IMR-90 (cell line): ENCODE measurements around the gene ALCAM. TPM values are rescaled to one million over a fixed set of nuclear protein-coding genes. Genes with fewer than 3 reads are reported as not detected.

Experiments used
- ATAC-seq: fragments of 200-7000 bp; cut with Tn5 transposase; 2 replicates; pipeline ENCODE4 v1.9.1; 2020; ENCODE audit warnings: low read depth, mild to moderate bottlenecking, moderate library complexity
- BruUV-seq: library from RNA; stranded (reverse); fragments of 400-500 nt; replicated peaks from 2 replicates; lab custom pipeline; 2021; lab: Mats Ljungman, UMichigan
- CTCF ChIA-PET: fragments of 300-600 bp; formaldehyde crosslinking; extraction: SDS; loops from one replicate; lab custom pipeline; 2021; ENCODE audit warnings: antibody characterized with exemption; lab: Yijun Ruan, JAX
- POLR2A ChIA-PET: fragments of 300-600 bp; sonication (Branson Sonifier 250); formaldehyde crosslinking; loops from one replicate; lab custom pipeline; 2022; ENCODE audit warnings: antibody characterized with exemption; ENCODE audit not compliant: unreplicated experiment; lab: Charles Lee
- DNase-seq: peaks from one replicate; pipeline ENCODE4 v3.0.0; 2013
- H2AFZ ChIP-seq: replicated peaks from 2 replicates; pipeline ENCODE3; 2013; ENCODE audit warnings: low read length, mild to moderate bottlenecking; ENCODE audit not compliant: poor library complexity
- H2AK5ac ChIP-seq: 2 replicates; pipeline ENCODE4 v1.6.1; 2013; ENCODE audit warnings: low read depth, low read length, inconsistent platforms
- H2AK9ac ChIP-seq: replicated peaks from 2 replicates; pipeline ENCODE3; 2013; ENCODE audit warnings: mild to moderate bottlenecking, low read depth, low read length, moderate library complexity; ENCODE audit not compliant: poor library complexity
- H2BK120ac ChIP-seq: 2 replicates; pipeline ENCODE4 v1.6.1; 2013; ENCODE audit warnings: low read depth, low read length, inconsistent platforms
- H2BK15ac ChIP-seq: 3 replicates; pipeline ENCODE4 v1.6.1; 2013; ENCODE audit warnings: low read depth, low read length, inconsistent platforms
- H2BK20ac ChIP-seq: 2 replicates; pipeline ENCODE4 v1.6.1; 2013; ENCODE audit warnings: low read depth, mild to moderate bottlenecking, inconsistent platforms, low read length, moderate library complexity
- H2BK5ac ChIP-seq: 2 replicates; pipeline ENCODE4 v1.6.1; 2013; ENCODE audit warnings: mild to moderate bottlenecking, low read depth, low read length, inconsistent platforms; ENCODE audit not compliant: poor library complexity, severe bottlenecking
- H3K14ac ChIP-seq: replicated peaks from 2 replicates; pipeline ENCODE4 v1.6.1; 2013; ENCODE audit warnings: low read depth, low read length, inconsistent platforms
- H3K18ac ChIP-seq: 2 replicates; pipeline ENCODE4 v1.6.1; 2013; ENCODE audit warnings: low read depth, low read length, control low read depth
- H3K23ac ChIP-seq: 2 replicates; pipeline ENCODE4 v1.6.1; 2013; ENCODE audit warnings: low read depth, low read length, inconsistent platforms
- H3K27ac ChIP-seq: 2 replicates; pipeline ENCODE4 v1.5.1; 2013; ENCODE audit warnings: mild to moderate bottlenecking, control low read depth, low read length; ENCODE audit not compliant: insufficient read depth
- H3K27me3 ChIP-seq: 2 replicates; pipeline ENCODE4 v1.6.1; 2013; ENCODE audit warnings: low read length; ENCODE audit not compliant: control insufficient read depth, insufficient read depth
- H3K36me3 ChIP-seq: 2 replicates; pipeline ENCODE4 v1.6.1; 2013; ENCODE audit warnings: low read length, mixed read lengths; ENCODE audit not compliant: control insufficient read depth, insufficient read depth
- H3K4ac ChIP-seq: 2 replicates; pipeline ENCODE4 v1.6.1; 2013; ENCODE audit warnings: low read depth, low read length, inconsistent platforms
- H3K4me1 ChIP-seq: 2 replicates; pipeline ENCODE4 v1.6.1; 2013; ENCODE audit warnings: low read length, mixed read lengths; ENCODE audit not compliant: control insufficient read depth, insufficient read depth
- H3K4me2 ChIP-seq: 2 replicates; pipeline ENCODE4 v1.6.1; 2013; ENCODE audit warnings: low read depth, mild to moderate bottlenecking, control low read depth, low read length, moderate library complexity
- H3K4me3 ChIP-seq: 2 replicates; pipeline ENCODE4 v1.5.1; 2013; ENCODE audit warnings: low read depth, mild to moderate bottlenecking, control low read depth, low read length, moderate library complexity; ENCODE audit not compliant: insufficient read depth
- H3K56ac ChIP-seq: 2 replicates; pipeline ENCODE4 v1.6.1; 2013; ENCODE audit warnings: low read length, inconsistent platforms; ENCODE audit not compliant: insufficient read depth; ENCODE audit errors: extremely low read depth
- H3K79me1 ChIP-seq, 2 experiments: 2 replicates each; pipeline ENCODE4 v1.6.1; 2013; ENCODE audit warnings: low read length in 2 of 2, inconsistent platforms in 1 of 2, low read depth in 1 of 2
- H3K9ac ChIP-seq: 2 replicates; pipeline ENCODE4 v1.6.1; 2013; ENCODE audit warnings: low read depth, low read length, control low read depth
- H3K9me1 ChIP-seq: 2 replicates; pipeline ENCODE4 v1.6.1; 2013; ENCODE audit warnings: low read length, inconsistent platforms; ENCODE audit not compliant: insufficient read depth
- H3K9me3 ChIP-seq: 2 replicates; pipeline ENCODE4 v1.6.1; 2013; ENCODE audit warnings: low read length; ENCODE audit not compliant: control insufficient read depth, insufficient read depth
- H4K20me1 ChIP-seq: 2 replicates; pipeline ENCODE4 v1.6.1; 2013; ENCODE audit warnings: low read length, inconsistent platforms; ENCODE audit not compliant: insufficient read depth
- H4K5ac ChIP-seq: 2 replicates; pipeline ENCODE4 v1.6.1; 2013; ENCODE audit warnings: mild to moderate bottlenecking, low read depth, low read length, control low read depth
- H4K8ac ChIP-seq, 2 experiments: 2 replicates each; pipeline ENCODE4 v1.6.1; 2013; ENCODE audit warnings: low read depth in 2 of 2, low read length in 2 of 2, control low read depth in 1 of 2, inconsistent platforms in 1 of 2
- H4K91ac ChIP-seq: 2 replicates; pipeline ENCODE4 v1.6.1; 2013; ENCODE audit warnings: low read depth, low read length, inconsistent platforms; ENCODE audit not compliant: insufficient read depth
- BHLHE40 ChIP-seq: fragments of 150-350 bp; IDR thresholded peaks from 2 replicates; pipeline ENCODE4 v1.6.1; 2016; ENCODE audit warnings: mild to moderate bottlenecking, low read depth, low read length
- CEBPB ChIP-seq: IDR thresholded peaks from 2 replicates; pipeline ENCODE4 v1.6.1; 2012; ENCODE audit warnings: low read depth, low read length, improper control_type of control experiment
- CHD1 ChIP-seq: IDR thresholded peaks from 2 replicates; pipeline ENCODE4 v1.6.1; 2012; ENCODE audit warnings: low read depth, low read length, improper control_type of control experiment
- FOS ChIP-seq: fragments of 150-350 bp; IDR thresholded peaks from 2 replicates; pipeline ENCODE4 v1.6.1; 2016; ENCODE audit warnings: low read depth, low read length
- MAFK ChIP-seq: IDR thresholded peaks from 2 replicates; pipeline ENCODE4 v1.6.1; 2012; ENCODE audit warnings: low read depth, low read length, improper control_type of control experiment
- MAZ ChIP-seq: IDR thresholded peaks from 2 replicates; pipeline ENCODE4 v1.6.1; 2012; ENCODE audit warnings: low read depth, mild to moderate bottlenecking, low read length, improper control_type of control experiment, moderate library complexity, borderline replicate concordance
- MXI1 ChIP-seq: IDR thresholded peaks from 2 replicates; pipeline ENCODE4 v1.6.1; 2012; ENCODE audit warnings: low read depth, mild to moderate bottlenecking, low read length, moderate library complexity, borderline replicate concordance
- NFE2L2 ChIP-seq: fragments of 150-350 bp; IDR thresholded peaks from 2 replicates; pipeline ENCODE4 v1.6.1; 2016; ENCODE audit warnings: low read depth, mild to moderate bottlenecking, low read length
- POLR2A ChIP-seq: IDR thresholded peaks from 2 replicates; pipeline ENCODE4 v1.6.1; 2012; ENCODE audit warnings: mild to moderate bottlenecking, low read depth, low read length
- RAD21 ChIP-seq: IDR thresholded peaks from 2 replicates; pipeline ENCODE4 v1.6.1; 2012; ENCODE audit warnings: low read length, improper control_type of control experiment
- RCOR1 ChIP-seq: IDR thresholded peaks from 2 replicates; pipeline ENCODE4 v1.6.1; 2012; ENCODE audit warnings: mild to moderate bottlenecking, low read length, improper control_type of control experiment; ENCODE audit not compliant: insufficient replicate concordance
- RFX5 ChIP-seq: IDR thresholded peaks from 2 replicates; pipeline ENCODE4 v1.8.0; 2012; ENCODE audit warnings: low read depth, mild to moderate bottlenecking, low read length, moderate library complexity
- SMC3 ChIP-seq: fragments of 150-350 bp; IDR thresholded peaks from 2 replicates; pipeline ENCODE4 v1.6.1; 2016; ENCODE audit warnings: low read depth, mild to moderate bottlenecking, antibody characterized with exemption, low read length, moderate library complexity
- WGBS, 2 experiments: methylation state at CpG; one replicate each; pipeline versions ENCODE4 v1.1.5 to v1.1.7; 2013; ENCODE audit warnings: missing lambda C conversion rate in 2 of 2; ENCODE audit not compliant: insufficient read length in 1 of 2; ENCODE audit errors: extremely low coverage in 2 of 2; 5-methylcytosine and 5-hydroxymethylcytosine counted together
- dilution Hi-C: fragments of 300-500 bp; cut with HindIII; formaldehyde crosslinking; loops from one replicate; pipeline ENCODE4 v1.14.3; 2018; ENCODE audit warnings: low sequenced_read_pairs; ENCODE audit not compliant: unreplicated experiment
- in situ Hi-C: fragments of 300-500 bp; cut with MboI; formaldehyde crosslinking; loops from 3 replicates; pipeline ENCODE4 v1.14.3; 2019; ENCODE audit warnings: low sequenced_read_pairs, inconsistent platforms, mixed read lengths
- intact Hi-C: fragments of 100-400 bp; cut with micrococcal nuclease; formaldehyde crosslinking; loops from 2 replicates; pipeline ENCODE4 v1.10.0; 2022
- polyA plus RNA-seq, 3 experiments: library from polyadenylated mRNA; depleted of rRNA; stranded (reverse); fragments of >200 nt; gene quantifications; 2 replicates each; pipeline ENCODE4 v1.2.3, GENCODE V29; 2012; ENCODE audit warnings: low replicate concordance in 1 of 3
- total RNA-seq: library from RNA; depleted of rRNA; stranded (reverse); fragments of >200 nt; gene quantifications from 2 replicates; pipeline ENCODE4 v1.2.3, GENCODE V29; 2012
- TF ChIP-seq, protein P1 (sequence below): conservative IDR thresholded peaks from 2 replicates; pipeline ENCODE4 v1.5.1; 2012; ENCODE audit warnings: mild to moderate bottlenecking, low read depth, low read length, improper control_type of control experiment
- TF ChIP-seq, protein P2 (sequence below): fragments of 150-350 bp; IDR thresholded peaks from 2 replicates; pipeline ENCODE4 v1.6.1; 2016; ENCODE audit warnings: low read depth, mild to moderate bottlenecking, low read length, moderate library complexity, borderline replicate concordance
- TF ChIP-seq, protein P3 (sequence below): fragments of 150-350 bp; IDR thresholded peaks from 2 replicates; pipeline ENCODE4 v1.6.1; 2017; ENCODE audit warnings: mild to moderate bottlenecking, antibody characterized with exemption, low read length, low read depth

Gene ALCAM
- total and polyA plus RNA-seq, 2 of the 4 experiments (the other 2 are of a cell fraction), result 117 to 423 TPM

DNA sequence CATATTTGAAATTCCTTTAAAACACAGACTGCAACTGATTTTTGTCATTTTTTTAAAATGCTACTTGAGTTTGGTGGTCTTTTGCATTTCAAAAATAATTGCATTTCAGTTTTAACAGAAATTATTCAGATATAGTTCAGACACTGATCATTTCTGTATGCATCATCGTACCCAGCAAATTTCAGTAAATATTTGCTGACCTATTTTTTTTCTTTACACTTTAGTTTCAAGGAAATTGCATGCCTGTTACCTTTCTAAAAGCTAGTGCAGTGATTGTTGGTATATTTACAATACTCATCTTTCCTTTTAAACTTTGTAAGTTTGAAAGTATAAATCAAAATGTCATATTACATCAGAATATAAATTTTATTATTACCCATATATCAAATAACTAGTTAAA lies 32.4 kb downstream of the ALCAM start:
- BruUV-seq, result no TSS peak
- Histone ChIP-seq H3K14ac (no peak overlapping the region), H4K20me1 (peaks cover 8% of the 10 kb centered on the region; the same call in 1 of the 2 replicates), H3K79me1 (peaks cover 24 to 50% of the 10 kb centered on the region in 2 experiments), H4K8ac (no peak overlapping the region), H2BK15ac (no peak overlapping the region), H4K91ac (no peak overlapping the region), H3K36me3 (peaks cover 3% of the 10 kb centered on the region; the same call in 1 of the 2 replicates), H3K4ac (no peak overlapping the region), H2BK120ac (no peak overlapping the region), H3K4me2 (no peak overlapping the region), H3K27me3 (no peaks in the 10 kb centered on the region), H4K5ac (no peak overlapping the region), H3K56ac (no peak overlapping the region), H3K27ac (no peak overlapping the region), H2AK9ac (no peak overlapping the region), H2AK5ac (no peak overlapping the region), H3K18ac (no peak overlapping the region), H3K23ac (no peak overlapping the region), H3K9me3 (no peaks in the 10 kb centered on the region), H2AFZ (no peak overlapping the region), H3K9ac (no peak overlapping the region), H2BK5ac (peak overlapping the region; percentile 9), H3K4me3 (no peak overlapping the region), H3K9me1 (peaks cover 11% of the 10 kb centered on the region), H2BK20ac (no peak overlapping the region), H3K4me1 (peaks cover 5% of the 10 kb centered on the region)
- ATAC-seq (no peak), DNase-seq (no peak)
- no peak for TF ChIP-seq CEBPB
- TF ChIP-seq RAD21, result no peak
- no peak for TF ChIP-seq BHLHE40
- TF ChIP-seq FOS, result no peak
- no peak for TF ChIP-seq MXI1
- TF ChIP-seq, protein P1, sequence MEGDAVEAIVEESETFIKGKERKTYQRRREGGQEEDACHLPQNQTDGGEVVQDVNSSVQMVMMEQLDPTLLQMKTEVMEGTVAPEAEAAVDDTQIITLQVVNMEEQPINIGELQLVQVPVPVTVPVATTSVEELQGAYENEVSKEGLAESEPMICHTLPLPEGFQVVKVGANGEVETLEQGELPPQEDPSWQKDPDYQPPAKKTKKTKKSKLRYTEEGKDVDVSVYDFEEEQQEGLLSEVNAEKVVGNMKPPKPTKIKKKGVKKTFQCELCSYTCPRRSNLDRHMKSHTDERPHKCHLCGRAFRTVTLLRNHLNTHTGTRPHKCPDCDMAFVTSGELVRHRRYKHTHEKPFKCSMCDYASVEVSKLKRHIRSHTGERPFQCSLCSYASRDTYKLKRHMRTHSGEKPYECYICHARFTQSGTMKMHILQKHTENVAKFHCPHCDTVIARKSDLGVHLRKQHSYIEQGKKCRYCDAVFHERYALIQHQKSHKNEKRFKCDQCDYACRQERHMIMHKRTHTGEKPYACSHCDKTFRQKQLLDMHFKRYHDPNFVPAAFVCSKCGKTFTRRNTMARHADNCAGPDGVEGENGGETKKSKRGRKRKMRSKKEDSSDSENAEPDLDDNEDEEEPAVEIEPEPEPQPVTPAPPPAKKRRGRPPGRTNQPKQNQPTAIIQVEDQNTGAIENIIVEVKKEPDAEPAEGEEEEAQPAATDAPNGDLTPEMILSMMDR, result no peak
- no peak for TF ChIP-seq NFE2L2
- TF ChIP-seq CHD1, result no peak
- no peak for TF ChIP-seq MAZ
- no peak for TF ChIP-seq MAFK
- no peak for TF ChIP-seq POLR2A
- TF ChIP-seq RFX5, result no peak
- no peak for TF ChIP-seq SMC3
- TF ChIP-seq, protein P2, sequence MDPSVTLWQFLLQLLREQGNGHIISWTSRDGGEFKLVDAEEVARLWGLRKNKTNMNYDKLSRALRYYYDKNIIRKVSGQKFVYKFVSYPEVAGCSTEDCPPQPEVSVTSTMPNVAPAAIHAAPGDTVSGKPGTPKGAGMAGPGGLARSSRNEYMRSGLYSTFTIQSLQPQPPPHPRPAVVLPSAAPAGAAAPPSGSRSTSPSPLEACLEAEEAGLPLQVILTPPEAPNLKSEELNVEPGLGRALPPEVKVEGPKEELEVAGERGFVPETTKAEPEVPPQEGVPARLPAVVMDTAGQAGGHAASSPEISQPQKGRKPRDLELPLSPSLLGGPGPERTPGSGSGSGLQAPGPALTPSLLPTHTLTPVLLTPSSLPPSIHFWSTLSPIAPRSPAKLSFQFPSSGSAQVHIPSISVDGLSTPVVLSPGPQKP, result no peak
- TF ChIP-seq, protein P3, sequence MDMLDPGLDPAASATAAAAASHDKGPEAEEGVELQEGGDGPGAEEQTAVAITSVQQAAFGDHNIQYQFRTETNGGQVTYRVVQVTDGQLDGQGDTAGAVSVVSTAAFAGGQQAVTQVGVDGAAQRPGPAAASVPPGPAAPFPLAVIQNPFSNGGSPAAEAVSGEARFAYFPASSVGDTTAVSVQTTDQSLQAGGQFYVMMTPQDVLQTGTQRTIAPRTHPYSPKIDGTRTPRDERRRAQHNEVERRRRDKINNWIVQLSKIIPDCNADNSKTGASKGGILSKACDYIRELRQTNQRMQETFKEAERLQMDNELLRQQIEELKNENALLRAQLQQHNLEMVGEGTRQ, result no peak
- no peak for TF ChIP-seq RCOR1
- no CpG with 5 or more reads among the region's 1 CpG for WGBS, 2 experiments
- in situ Hi-C loops (no loop called here), intact Hi-C loops (no loop called here), dilution Hi-C loops (no loop called here)
- ChIA-PET POLR2A (no interaction called here), CTCF (no interaction called here)
